Measurements from ENCODE around the gene R3HDM1.

- TF ChIP-seq CTCF (IDR thresholded peaks at IDR 0.05) (no peak), POLR2A (IDR thresholded peaks at IDR 0.05) (no peak)
Measured at GRCh38 chr2:135546436-135546835, 15.2 kb downstream of the R3HDM1 start.

All from thyroid gland (tissue), 4 donors.